H1 (cell line): ENCODE data around the gene AGBL4. TPM values are rescaled to one million over a fixed set of nuclear protein-coding genes. Genes with fewer than 3 reads are reported as not detected.

ENCODE experiments used
- CTCF ChIA-PET: fragments of 300-600 bp; sonication (Branson Sonifier 250); formaldehyde crosslinking; loops from one replicate; lab custom pipeline; 2021; ENCODE audit not compliant: partially characterized antibody; lab: Charles Lee
- POLR2A ChIA-PET: fragments of 300-600 bp; sonication (Branson Sonifier 250); formaldehyde crosslinking; loops from one replicate; lab custom pipeline; 2021; ENCODE audit warnings: inconsistent platforms; ENCODE audit not compliant: partially characterized antibody; lab: Charles Lee
- DNase-seq, 2 experiments: peaks; one replicate each; pipeline versions ENCODE4 v3.0.0 to v3.0.0-alpha.2; 2010 to 2022; ENCODE audit warnings: low spot score in 2 of 2, low read depth in 1 of 2, mixed read lengths in 1 of 2
- FAIRE-seq: peaks from 2 replicates; lab custom pipeline; 2011; peaks lifted over from hg19 to GRCh38; lab: Jason Lieb, UNC
- H2AFZ ChIP-seq: 2 replicates; pipeline ENCODE4 v1.8.1; 2012; ENCODE audit warnings: low read length, inconsistent platforms
- H2AK5ac ChIP-seq: 2 replicates; pipeline ENCODE4 v1.6.1; 2013; ENCODE audit warnings: low read depth, low read length
- H2BK120ac ChIP-seq: replicated peaks from 2 replicates; pipeline ENCODE3; 2013; ENCODE audit warnings: low read depth, low read length, inconsistent platforms
- H2BK12ac ChIP-seq: 2 replicates; pipeline ENCODE4 v1.6.1; 2013; ENCODE audit warnings: low read depth, low read length
- H2BK15ac ChIP-seq: 2 replicates; pipeline ENCODE4 v1.6.1; 2013; ENCODE audit warnings: low read length
- H2BK20ac ChIP-seq: 2 replicates; pipeline ENCODE4 v1.6.1; 2013; ENCODE audit warnings: low read length
- H2BK5ac ChIP-seq: 2 replicates; pipeline ENCODE4 v1.6.1; 2013; ENCODE audit warnings: low read depth, low read length
- H3K14ac ChIP-seq: 2 replicates; pipeline ENCODE4 v1.6.1; 2013; ENCODE audit warnings: inconsistent platforms; ENCODE audit not compliant: insufficient read length
- H3K18ac ChIP-seq: 2 replicates; pipeline ENCODE4 v1.6.1; 2013; ENCODE audit warnings: low read length; ENCODE audit errors: extremely low read depth
- H3K23ac ChIP-seq: 2 replicates; pipeline ENCODE4 v1.6.1; 2013; ENCODE audit warnings: inconsistent platforms; ENCODE audit not compliant: insufficient read length
- H3K23me2 ChIP-seq: 2 replicates; pipeline ENCODE4 v1.6.1; 2013; ENCODE audit warnings: low read depth, low read length
- H3K27ac ChIP-seq: 2 replicates; pipeline ENCODE4 v1.6.1; 2011; ENCODE audit warnings: low read depth, low read length, inconsistent platforms
- H3K27me3 ChIP-seq, 4 experiments: replicated peaks in 1 of 4; 1 replicate in 1 of 4; 2 replicates in 3 of 4; pipeline versions ENCODE4 v1.6.1 to v1.8.1; 2011 to 2013; ENCODE audit warnings: low read length in 3 of 4, mild to moderate bottlenecking in 3 of 4, inconsistent platforms in 2 of 4, mixed read lengths in 2 of 4, moderate library complexity in 1 of 4; ENCODE audit not compliant: control insufficient read depth in 3 of 4, insufficient read depth in 3 of 4; ENCODE audit errors: extremely low read depth in 1 of 4
- H3K36me3 ChIP-seq, 4 experiments: 2 replicates each; pipeline versions ENCODE4 v1.6.1 to v1.8.1; 2011 to 2013; ENCODE audit warnings: mild to moderate bottlenecking in 4 of 4, low read length in 3 of 4, moderate library complexity in 2 of 4, control low read depth in 1 of 4, inconsistent platforms in 1 of 4; ENCODE audit not compliant: insufficient read depth in 4 of 4, control insufficient read depth in 2 of 4
- H3K4ac ChIP-seq: replicated peaks from 2 replicates; pipeline ENCODE3; 2013; ENCODE audit warnings: low read length, low read depth, mixed read lengths, inconsistent platforms; ENCODE audit not compliant: insufficient read length
- H3K4me1 ChIP-seq, 4 experiments: replicated peaks in 1 of 4; 1 replicate in 1 of 4; 2 replicates in 3 of 4; pipeline versions ENCODE4 v1.6.1 to v1.8.1; 2011 to 2013; ENCODE audit warnings: low read length in 3 of 4, inconsistent platforms in 2 of 4, mixed read lengths in 1 of 4; ENCODE audit not compliant: insufficient read depth in 4 of 4, control insufficient read depth in 3 of 4
- H3K4me2 ChIP-seq, 2 experiments: 2 replicates each; pipeline versions ENCODE4 v1.6.1 to v1.8.1; 2011 to 2013; ENCODE audit warnings: low read depth in 2 of 2, low read length in 2 of 2, control low read depth in 1 of 2, inconsistent platforms in 1 of 2, mild to moderate bottlenecking in 1 of 2; ENCODE audit not compliant: insufficient read depth in 1 of 2
- H3K4me3 ChIP-seq, 4 experiments: fragments of 200-600, 300-600 bp in 1 of 4; sonication (generic), shearing (Covaris generic), sonication (Bioruptor Twin) in 1 of 4; 2 replicates each; pipeline versions ENCODE4 v1.5.1 to v1.8.1; 2011 to 2016; ENCODE audit warnings: low read length in 4 of 4, low read depth in 3 of 4, control low read depth in 2 of 4, inconsistent platforms in 2 of 4, mild to moderate bottlenecking in 2 of 4, mixed read lengths in 1 of 4, moderate library complexity in 1 of 4; ENCODE audit not compliant: insufficient read depth in 2 of 4; ENCODE audit errors: extremely low read depth in 1 of 4
- H3K56ac ChIP-seq: replicated peaks from 2 replicates; pipeline ENCODE3; 2013; ENCODE audit warnings: low read depth, mild to moderate bottlenecking, mixed read lengths, low read length, inconsistent platforms; ENCODE audit not compliant: insufficient read length
- H3K79me1 ChIP-seq: 2 replicates; pipeline ENCODE4 v1.6.1; 2013; ENCODE audit warnings: low read depth, low read length, control low read depth
- H3K79me2 ChIP-seq, 2 experiments: 2 replicates each; pipeline versions ENCODE4 v1.6.1 to v1.8.1; 2012 to 2013; ENCODE audit warnings: low read length in 2 of 2, mild to moderate bottlenecking in 2 of 2, inconsistent platforms in 1 of 2; ENCODE audit not compliant: insufficient read depth in 2 of 2, control insufficient read depth in 1 of 2
- H3K9ac ChIP-seq, 4 experiments: replicated peaks in 1 of 4; 1 replicate in 1 of 4; 2 replicates in 3 of 4; pipeline versions ENCODE4 v1.6.1 to v1.8.1; 2011 to 2013; ENCODE audit warnings: low read depth in 3 of 4, low read length in 3 of 4, control low read depth in 2 of 4, mild to moderate bottlenecking in 2 of 4, moderate library complexity in 2 of 4, inconsistent platforms in 1 of 4; ENCODE audit errors: extremely low read depth in 1 of 4
- H3K9me3 ChIP-seq, 2 experiments: 2 replicates each; pipeline versions ENCODE4 v1.6.1 to v1.8.1; 2012 to 2013; ENCODE audit warnings: mild to moderate bottlenecking in 2 of 2, moderate library complexity in 2 of 2, control low read depth in 1 of 2, inconsistent platforms in 1 of 2, low read depth in 1 of 2, low read length in 1 of 2, mixed read lengths in 1 of 2; ENCODE audit not compliant: insufficient read depth in 2 of 2
- H4K20me1 ChIP-seq, 2 experiments: replicated peaks in 1 of 2; 2 replicates each; pipeline versions ENCODE3 to v1.8.1; 2011 to 2013; ENCODE audit warnings: inconsistent platforms in 2 of 2, low read length in 2 of 2, mild to moderate bottlenecking in 1 of 2; ENCODE audit not compliant: insufficient read depth in 2 of 2, control insufficient read depth in 1 of 2
- H4K5ac ChIP-seq: 2 replicates; pipeline ENCODE4 v1.6.1; 2013; ENCODE audit warnings: low read length, low read depth, mixed read lengths, inconsistent platforms; ENCODE audit not compliant: insufficient read length
- H4K8ac ChIP-seq: 2 replicates; pipeline ENCODE4 v1.8.0; 2013; ENCODE audit warnings: mild to moderate bottlenecking, moderate library complexity, low read length, inconsistent platforms; ENCODE audit not compliant: insufficient read depth; ENCODE audit errors: extremely low read depth
- H4K91ac ChIP-seq: replicated peaks from 2 replicates; pipeline ENCODE3; 2013; ENCODE audit warnings: low read length, mixed read lengths, inconsistent platforms; ENCODE audit not compliant: insufficient read length
- ASH2L ChIP-seq: fragments of 200-600, 300-600 bp; sonication (generic); IDR thresholded peaks from one replicate; pipeline ENCODE4 v1.7.1; 2017; ENCODE audit warnings: low read length
- CHD1 ChIP-seq: IDR thresholded peaks from 2 replicates; pipeline ENCODE4 v1.6.1; 2012; ENCODE audit warnings: low read depth, low read length, improper control_type of control experiment
- CTBP2 ChIP-seq: IDR thresholded peaks from 2 replicates; pipeline ENCODE4 v1.7.0; 2011; ENCODE audit warnings: borderline replicate concordance, mild to moderate bottlenecking, moderate library complexity, mixed read lengths, low read length; ENCODE audit not compliant: insufficient read depth, insufficient read length
- GTF2F1 ChIP-seq: IDR thresholded peaks from 2 replicates; pipeline ENCODE4 v1.6.1; 2012; ENCODE audit warnings: low read depth, low read length, improper control_type of control experiment, borderline replicate concordance
- JUN ChIP-seq: IDR thresholded peaks from 2 replicates; pipeline ENCODE4 v1.6.1; 2011; ENCODE audit warnings: low read depth, mild to moderate bottlenecking, improper control_type of control experiment, low read length
- SIRT6 ChIP-seq: IDR thresholded peaks from one replicate; pipeline ENCODE4 v1.7.1; 2012; ENCODE audit warnings: low read length, inconsistent platforms
- SP2 ChIP-seq: IDR thresholded peaks from 2 replicates; pipeline ENCODE4 v1.6.1; 2012; ENCODE audit warnings: mild to moderate bottlenecking, low read length, inconsistent platforms
- SUZ12 ChIP-seq: fragments of 200-600 bp; sonication (generic); IDR thresholded peaks from 2 replicates; pipeline ENCODE4 v1.6.1; 2012; ENCODE audit warnings: mild to moderate bottlenecking, inconsistent platforms, low read length, moderate library complexity, mixed read lengths
- ZNF274 ChIP-seq: IDR thresholded peaks from 2 replicates; pipeline ENCODE4 v1.7.0; 2012; ENCODE audit warnings: low read length, borderline replicate concordance; ENCODE audit errors: extremely low read depth
- WGBS, 2 experiments: shearing (Covaris generic) in 1 of 2; methylation state at CpG; one replicate each; pipeline versions ENCODE4 v1.1.6 to v1.1.7; 2013 to 2015; ENCODE audit warnings: low lambda C conversion rate in 2 of 2, mixed read lengths in 2 of 2, inconsistent platforms in 1 of 2, low coverage in 1 of 2, missing lambda C conversion rate in 1 of 2; ENCODE audit not compliant: insufficient replicate concordance in 2 of 2, insufficient coverage in 1 of 2, insufficient read length in 1 of 2; ENCODE audit errors: extremely low coverage in 1 of 2, missing lambda C conversion rate in 1 of 2; 5-methylcytosine and 5-hydroxymethylcytosine counted together
- polyA plus RNA-seq, 7 experiments: library from polyadenylated mRNA; depleted of rRNA in 3 of 7; stranded (reverse) in 5 of 7; unstranded in 2 of 7; fragments of >200 nt in 5 of 7; fragments of 200-250 nt in 2 of 7; gene quantifications; 1 replicate in 5 of 7; 2 replicates in 1 of 7; 4 replicates in 1 of 7; pipeline versions ENCODE4 v1.2.1 to v1.2.3, GENCODE V29; 2011 to 2013; ENCODE audit warnings: missing spikeins in 2 of 7, mixed read lengths in 2 of 7
- total RNA-seq: library from RNA; stranded (reverse); fragmentation: NEBNext Ultra II Directional; extraction: Animal tissue kit (Norgen Biotek cat#: 25700); gene quantifications from 2 replicates; pipeline ENCODE4 v1.2.1, GENCODE V29; 2021
- TF ChIP-seq, protein P1 (sequence below): IDR thresholded peaks from 2 replicates; pipeline ENCODE4 v1.6.1; 2011; ENCODE audit warnings: low read depth, mild to moderate bottlenecking, low read length; ENCODE audit not compliant: insufficient read depth

Gene AGBL4
- total and polyA plus RNA-seq, 2 of the 8 experiments (the other 6 are each of a cell fraction or from before 2014, with no cell fraction given) = 0.41 to 0.45 TPM

DNA sequence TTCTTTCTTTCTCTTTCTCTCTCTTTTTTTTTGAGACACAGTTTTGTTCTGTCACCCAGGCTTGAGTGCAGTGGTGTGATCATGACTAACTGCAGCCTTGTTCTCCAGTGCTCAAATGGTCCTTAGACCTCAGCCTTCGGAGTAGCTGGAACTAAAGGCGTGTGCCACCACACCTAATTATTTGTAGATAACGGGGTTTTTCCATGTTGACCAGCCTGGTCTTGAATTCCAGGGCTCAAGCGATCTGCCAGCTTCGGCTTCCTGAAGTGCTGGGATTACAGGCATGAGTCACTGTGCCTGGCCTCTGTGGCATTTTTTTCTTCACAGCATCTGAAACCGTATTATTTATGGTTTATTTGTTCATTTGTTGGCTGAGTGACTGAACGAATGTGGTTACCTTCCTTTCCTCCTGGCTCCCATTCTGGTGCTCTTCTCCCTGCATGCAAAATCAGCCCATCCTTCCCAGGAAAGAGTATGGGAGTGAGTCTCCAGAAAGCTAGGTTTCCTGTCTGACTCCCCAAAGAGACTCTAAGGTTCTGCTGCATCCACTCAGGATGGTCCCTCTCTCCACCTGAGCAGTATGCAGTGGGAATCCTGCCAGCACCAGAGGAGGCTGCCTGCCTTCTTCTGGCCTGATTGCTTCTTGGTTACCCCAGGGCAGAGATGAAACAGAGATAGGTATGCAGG, 1092.1 kb downstream of the AGBL4 start:
- no peak overlapping the region for H2BK5ac ChIP-seq
- 80% methylated on average over 7 of the region's 7 CpGs; no CpG with 5 or more reads in 1 of the 2 experiments for WGBS, 2 experiments
- no peak overlapping the region for H2BK20ac ChIP-seq
- no peak overlapping the region for H2AK5ac ChIP-seq
- H3K18ac ChIP-seq = no peak overlapping the region
- H3K56ac ChIP-seq = no peak overlapping the region
- no peak overlapping the region for H4K5ac ChIP-seq
- FAIRE-seq = no peak
- peaks cover 52 to 88% of the 10 kb centered on the region in 2 experiments for H3K9me3 ChIP-seq
- no peak overlapping the region for H4K8ac ChIP-seq
- TF ChIP-seq CTBP2 (no peak), GTF2F1 (no peak), SP2 (no peak), ZNF274 (no peak), JUN (no peak), SUZ12 (no peak), ASH2L (no peak), CHD1 (no peak), SIRT6 (no peak)
- TF ChIP-seq, protein P1, sequence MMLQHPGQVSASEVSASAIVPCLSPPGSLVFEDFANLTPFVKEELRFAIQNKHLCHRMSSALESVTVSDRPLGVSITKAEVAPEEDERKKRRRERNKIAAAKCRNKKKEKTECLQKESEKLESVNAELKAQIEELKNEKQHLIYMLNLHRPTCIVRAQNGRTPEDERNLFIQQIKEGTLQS = no peak
- H3K36me3 ChIP-seq = no peaks in the 10 kb centered on the region
- H3K79me1 ChIP-seq = no peaks in the 10 kb centered on the region
- ChIA-PET POLR2A (no interaction called here), CTCF (no interaction called here)
- no peak overlapping the region for H3K27ac ChIP-seq
- no peaks in the 10 kb centered on the region for H4K20me1 ChIP-seq
- H3K14ac ChIP-seq = no peak overlapping the region
- H3K23me2 ChIP-seq = no peaks in the 10 kb centered on the region
- no peak for DNase-seq
- no peak overlapping the region for H3K4ac ChIP-seq
- H2AFZ ChIP-seq = no peak overlapping the region
- H3K9ac ChIP-seq = no peak overlapping the region
- H3K79me2 ChIP-seq = no peaks in the 10 kb centered on the region
- H3K23ac ChIP-seq = no peak overlapping the region
- H3K4me1 ChIP-seq = no peaks in the 10 kb centered on the region
- H2BK12ac ChIP-seq = no peak overlapping the region
- no peak overlapping the region for H4K91ac ChIP-seq
- no peaks in the 10 kb centered on the region for H3K27me3 ChIP-seq
- H3K4me2 ChIP-seq = no peak overlapping the region
- no peak overlapping the region for H2BK120ac ChIP-seq
- H2BK15ac ChIP-seq = no peak overlapping the region
- H3K4me3 ChIP-seq = no peak overlapping the region
